ENCODE data around the gene MSI2.

The MSI2 gene

GRCh38 chr17:57615836-57616757 lies 359.8 kb downstream of the MSI2 start:
- TF ChIP-seq EZH2 (IDR thresholded peaks at IDR 0.05; ENCODE audit: borderline replicate concordance, low read length) = no peak
- TF ChIP-seq, protein P1, sequence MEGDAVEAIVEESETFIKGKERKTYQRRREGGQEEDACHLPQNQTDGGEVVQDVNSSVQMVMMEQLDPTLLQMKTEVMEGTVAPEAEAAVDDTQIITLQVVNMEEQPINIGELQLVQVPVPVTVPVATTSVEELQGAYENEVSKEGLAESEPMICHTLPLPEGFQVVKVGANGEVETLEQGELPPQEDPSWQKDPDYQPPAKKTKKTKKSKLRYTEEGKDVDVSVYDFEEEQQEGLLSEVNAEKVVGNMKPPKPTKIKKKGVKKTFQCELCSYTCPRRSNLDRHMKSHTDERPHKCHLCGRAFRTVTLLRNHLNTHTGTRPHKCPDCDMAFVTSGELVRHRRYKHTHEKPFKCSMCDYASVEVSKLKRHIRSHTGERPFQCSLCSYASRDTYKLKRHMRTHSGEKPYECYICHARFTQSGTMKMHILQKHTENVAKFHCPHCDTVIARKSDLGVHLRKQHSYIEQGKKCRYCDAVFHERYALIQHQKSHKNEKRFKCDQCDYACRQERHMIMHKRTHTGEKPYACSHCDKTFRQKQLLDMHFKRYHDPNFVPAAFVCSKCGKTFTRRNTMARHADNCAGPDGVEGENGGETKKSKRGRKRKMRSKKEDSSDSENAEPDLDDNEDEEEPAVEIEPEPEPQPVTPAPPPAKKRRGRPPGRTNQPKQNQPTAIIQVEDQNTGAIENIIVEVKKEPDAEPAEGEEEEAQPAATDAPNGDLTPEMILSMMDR (IDR thresholded peaks at IDR 0.05; ENCODE audit: low read length) = no peak
- Histone ChIP-seq H3K9me3 (ENCODE audit: low read length) (peaks cover 18% of the 10 kb centered on the region), H3K27me3 (ENCODE audit: insufficient read depth, low read length) (no peaks in the 10 kb centered on the region), H3F3A (ENCODE audit: insufficient read depth, low read length) (no peaks in the 10 kb centered on the region; the same call in 1 of the 2 replicates), H3K4me1 (ENCODE audit: insufficient read depth, low read length, severe bottlenecking) (peaks cover 20% of the 10 kb centered on the region), H4K20me1 (ENCODE audit: insufficient read depth, low read length) (no peaks in the 10 kb centered on the region), H3K4me2 (ENCODE audit: low read length) (no peak overlapping the region), H3K4me3 (ENCODE audit: low read depth, low read length, poor library complexity, severe bottlenecking) (no peak overlapping the region), H3K9me2 (ENCODE audit: low read depth, low read length) (no peaks in the 10 kb centered on the region), H2AFZ (ENCODE audit: low read length) (no peak overlapping the region), H3K27ac (ENCODE audit: low read depth, low read length, poor library complexity, severe bottlenecking) (no peak overlapping the region), H3K79me2 (ENCODE audit: insufficient read depth, low read length) (no peaks in the 10 kb centered on the region), H3K36me3 (ENCODE audit: insufficient read depth, low read length) (peaks cover 69% of the 10 kb centered on the region), H3K9ac (ENCODE audit: low read length) (no peak overlapping the region)

- Histone ChIP-seq H3K9me2 (ENCODE audit: low read depth, low read length) (no peaks in the 10 kb centered on the region), H3K36me3 (ENCODE audit: insufficient read depth, low read length) (peaks cover 69% of the 10 kb centered on the region), H3K79me2 (ENCODE audit: insufficient read depth, low read length) (no peaks in the 10 kb centered on the region), H3K27me3 (ENCODE audit: insufficient read depth, low read length) (no peaks in the 10 kb centered on the region), H3K27ac (ENCODE audit: low read depth, low read length, poor library complexity, severe bottlenecking) (no peak overlapping the region), H3K9me3 (ENCODE audit: low read length) (peaks cover 18% of the 10 kb centered on the region), H3K4me2 (ENCODE audit: low read length) (no peak overlapping the region), H2AFZ (ENCODE audit: low read length) (no peak overlapping the region), H3K9ac (ENCODE audit: low read length) (no peak overlapping the region), H3K4me1 (ENCODE audit: insufficient read depth, low read length, severe bottlenecking) (peaks cover 31% of the 10 kb centered on the region), H4K20me1 (ENCODE audit: insufficient read depth, low read length) (no peaks in the 10 kb centered on the region), H3K4me3 (ENCODE audit: low read depth, low read length, poor library complexity, severe bottlenecking) (no peak overlapping the region), H3F3A (ENCODE audit: insufficient read depth, low read length) (no peaks in the 10 kb centered on the region; the same call in 1 of the 2 replicates)
- TF ChIP-seq EZH2 (IDR thresholded peaks at IDR 0.05; ENCODE audit: borderline replicate concordance, low read length) = no peak
- TF ChIP-seq, protein P1 (IDR thresholded peaks at IDR 0.05; ENCODE audit: low read length) = no peak
Measured at GRCh38 chr17:57617218-57617617, 360.9 kb downstream of the MSI2 start.

DNA sequence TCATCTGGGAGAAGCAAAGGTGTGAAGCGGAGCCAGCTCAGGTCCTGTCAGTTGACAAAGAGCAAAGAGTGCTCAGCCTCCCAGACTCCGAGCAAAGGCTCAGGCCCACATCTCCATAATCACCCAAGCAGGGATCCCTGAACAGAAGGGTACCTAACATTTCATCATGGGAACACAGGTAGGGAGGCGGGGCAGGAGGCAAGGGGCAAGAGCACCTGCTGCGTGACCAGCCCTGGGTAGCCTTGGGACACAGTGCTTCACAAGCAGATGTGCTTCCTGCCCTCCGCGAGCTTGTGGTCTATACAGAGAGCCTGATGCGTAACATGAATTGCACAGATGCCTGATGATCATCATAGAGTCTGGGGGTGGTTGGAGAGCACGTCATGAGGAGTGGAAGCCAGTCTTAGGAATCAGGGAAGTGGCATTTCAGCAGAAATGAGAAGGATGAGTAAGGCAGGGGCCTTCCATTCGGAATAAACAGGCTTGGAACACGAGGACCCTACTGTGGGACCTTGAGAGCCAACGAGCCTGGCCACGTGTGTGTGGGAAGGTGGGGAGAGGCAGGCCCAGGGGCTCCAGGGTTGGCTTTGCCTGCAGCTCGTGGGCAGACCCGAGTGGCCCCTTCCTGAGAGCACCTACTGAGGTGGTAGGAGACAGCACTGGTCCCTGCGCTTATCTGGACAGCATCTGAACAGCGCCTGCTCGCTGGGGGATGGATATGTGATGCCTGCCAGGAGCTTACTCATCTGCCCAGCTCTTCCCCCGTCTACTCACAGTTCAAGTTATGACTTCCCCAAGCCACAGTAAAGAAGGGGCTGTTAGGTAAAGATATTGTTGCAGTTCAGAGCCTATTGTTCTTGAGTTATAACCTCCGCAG lies 363.0 kb downstream of the MSI2 start:
- Histone ChIP-seq H3K79me2 (ENCODE audit: insufficient read depth, low read length) (no peaks in the 10 kb centered on the region), H3K36me3 (ENCODE audit: insufficient read depth, low read length) (peaks cover 62% of the 10 kb centered on the region), H3F3A (ENCODE audit: insufficient read depth, low read length) (no peaks in the 10 kb centered on the region; the same call in 1 of the 2 replicates), H3K4me3 (ENCODE audit: low read depth, low read length, poor library complexity, severe bottlenecking) (no peak overlapping the region), H3K27me3 (ENCODE audit: insufficient read depth, low read length) (no peaks in the 10 kb centered on the region), H3K4me1 (ENCODE audit: insufficient read depth, low read length, severe bottlenecking) (peaks cover 42% of the 10 kb centered on the region), H3K9me2 (ENCODE audit: low read depth, low read length) (no peaks in the 10 kb centered on the region), H3K27ac (ENCODE audit: low read depth, low read length, poor library complexity, severe bottlenecking) (peak overlapping the region; percentile 25), H4K20me1 (ENCODE audit: insufficient read depth, low read length) (no peaks in the 10 kb centered on the region), H2AFZ (ENCODE audit: low read length) (no peak overlapping the region), H3K9ac (ENCODE audit: low read length) (no peak overlapping the region), H3K4me2 (ENCODE audit: low read length) (no peak overlapping the region), H3K9me3 (ENCODE audit: low read length) (peaks cover 18% of the 10 kb centered on the region)
- TF ChIP-seq EZH2 (IDR thresholded peaks at IDR 0.05; ENCODE audit: borderline replicate concordance, low read length) = no peak
- TF ChIP-seq, protein P1 (IDR thresholded peaks at IDR 0.05; ENCODE audit: low read length) = no peak
